Activated CD8-positive, alpha-beta T cell treated with anti-CD3 and anti-CD28 coated beads for 36 hours (primary cell): ENCODE measurements around the gene TMEM178A. TPM values are rescaled to one million over a fixed set of nuclear protein-coding genes. Genes with fewer than 3 reads are reported as not detected.
"Not testable (repeated sequence)": the region's sequence is repeated elsewhere in the genome, so short reads cannot be mapped to it uniquely, and the experiment has no call there.

Source experiments
- ATAC-seq: fragments of 200-7000 bp; cut with Tn5 transposase; one replicate; pipeline ENCODE4 v1.10.0; 2021; ENCODE audit warnings: mild to moderate bottlenecking, moderate library complexity
- CTCF ChIA-PET: fragments of 350-600 bp; sonication (Branson Sonifier 250); formaldehyde crosslinking; loops from one replicate; lab custom pipeline; 2021; ENCODE audit warnings: antibody characterized with exemption; lab: Charles Lee
- POLR2A ChIA-PET: fragments of 350-600 bp; sonication (Branson Sonifier 250); formaldehyde crosslinking; loops from one replicate; lab custom pipeline; 2021; ENCODE audit warnings: antibody characterized with exemption; lab: Charles Lee
- DNase-seq: peaks from one replicate; pipeline ENCODE4 v3.0.0-alpha.2; 2020
- H3K27ac Mint-ChIP-seq: one replicate; pipeline ENCODE4 v1.8.0; 2021; ENCODE audit warnings: mild to moderate bottlenecking, mixed read lengths
- H3K27me3 Mint-ChIP-seq: one replicate; pipeline ENCODE4 v1.8.0; 2021; ENCODE audit warnings: mixed read lengths
- H3K36me3 Mint-ChIP-seq: one replicate; pipeline ENCODE4 v1.8.0; 2021; ENCODE audit warnings: low read depth, mixed read lengths
- H3K4me1 Mint-ChIP-seq: one replicate; pipeline ENCODE4 v1.8.0; 2021; ENCODE audit warnings: low read depth, mixed read lengths
- H3K4me3 Mint-ChIP-seq: one replicate; pipeline ENCODE4 v1.8.0; 2021; ENCODE audit warnings: mild to moderate bottlenecking, moderate library complexity, mixed read lengths
- H3K9me3 Mint-ChIP-seq: one replicate; pipeline ENCODE4 v1.8.0; 2021; ENCODE audit warnings: mixed read lengths
- intact Hi-C: fragments of 100-400 bp; cut with micrococcal nuclease; formaldehyde crosslinking; loops from one replicate; pipeline ENCODE4 v1.10.0; 2022
- total RNA-seq, 2 experiments: library from RNA; stranded (reverse); gene quantifications; one replicate each; pipeline ENCODE4 v1.2.3, GENCODE V29; 2021
- TF ChIP-seq, protein P1 (sequence below): fragments of 200-600 bp; IDR thresholded peaks from one replicate; pipeline ENCODE4 v1.8.0; 2022; ENCODE audit warnings: antibody characterized with exemption, mild to moderate bottlenecking

The TMEM178A gene
- total RNA-seq, 2 experiments from 2014 or later = 0.23 to 0.31 TPM

DNA sequence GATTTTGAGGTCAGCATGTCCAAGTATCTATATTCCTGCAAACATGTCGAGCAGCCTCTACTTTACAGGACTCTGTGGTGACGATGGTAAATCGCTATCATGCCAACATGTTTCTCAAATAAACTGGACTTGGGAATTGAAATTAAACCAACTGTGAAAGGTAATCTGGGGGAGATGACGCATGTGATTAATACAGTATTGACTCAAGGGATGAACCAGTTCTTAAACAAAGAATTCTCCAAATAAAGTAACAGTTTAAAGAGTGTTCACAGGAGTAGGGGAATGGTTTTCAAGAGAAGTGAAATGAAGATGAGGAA lies 59.1 kb downstream of the TMEM178A start:
- ATAC-seq = no peak
- TF ChIP-seq, protein P1, sequence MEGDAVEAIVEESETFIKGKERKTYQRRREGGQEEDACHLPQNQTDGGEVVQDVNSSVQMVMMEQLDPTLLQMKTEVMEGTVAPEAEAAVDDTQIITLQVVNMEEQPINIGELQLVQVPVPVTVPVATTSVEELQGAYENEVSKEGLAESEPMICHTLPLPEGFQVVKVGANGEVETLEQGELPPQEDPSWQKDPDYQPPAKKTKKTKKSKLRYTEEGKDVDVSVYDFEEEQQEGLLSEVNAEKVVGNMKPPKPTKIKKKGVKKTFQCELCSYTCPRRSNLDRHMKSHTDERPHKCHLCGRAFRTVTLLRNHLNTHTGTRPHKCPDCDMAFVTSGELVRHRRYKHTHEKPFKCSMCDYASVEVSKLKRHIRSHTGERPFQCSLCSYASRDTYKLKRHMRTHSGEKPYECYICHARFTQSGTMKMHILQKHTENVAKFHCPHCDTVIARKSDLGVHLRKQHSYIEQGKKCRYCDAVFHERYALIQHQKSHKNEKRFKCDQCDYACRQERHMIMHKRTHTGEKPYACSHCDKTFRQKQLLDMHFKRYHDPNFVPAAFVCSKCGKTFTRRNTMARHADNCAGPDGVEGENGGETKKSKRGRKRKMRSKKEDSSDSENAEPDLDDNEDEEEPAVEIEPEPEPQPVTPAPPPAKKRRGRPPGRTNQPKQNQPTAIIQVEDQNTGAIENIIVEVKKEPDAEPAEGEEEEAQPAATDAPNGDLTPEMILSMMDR = no peak
- Mint-ChIP-seq H3K4me1 (peaks cover 4% of the 10 kb centered on the region), H3K9me3 (no peaks in the 10 kb centered on the region), H3K4me3 (no peak overlapping the region), H3K27me3 (peaks cover 6% of the 10 kb centered on the region), H3K36me3 (no peaks in the 10 kb centered on the region), H3K27ac (no peak overlapping the region)
- intact Hi-C loops = no loop called here
- ChIA-PET POLR2A (no interaction called here), CTCF (no interaction called here)
- DNase-seq = no peak

DNA sequence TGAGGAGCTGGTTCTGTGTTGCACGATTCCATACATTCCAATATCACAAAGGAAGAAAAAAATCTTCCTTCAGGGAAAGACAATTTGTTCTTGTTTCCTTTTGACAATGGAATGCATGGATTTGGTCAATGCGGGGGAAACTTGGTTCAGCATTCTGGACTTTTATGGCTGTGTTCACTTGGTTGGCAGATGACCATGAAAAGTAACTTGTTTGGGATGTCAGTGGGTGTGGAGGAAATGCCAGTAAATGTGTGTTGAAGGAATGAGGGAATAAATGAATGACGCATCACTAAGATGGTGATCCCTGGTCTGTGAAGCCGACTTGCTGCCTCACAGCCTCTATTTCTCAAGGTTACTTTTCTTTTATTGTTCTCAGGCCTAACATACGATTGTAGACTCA lies 59.7 kb downstream of the TMEM178A start:
- intact Hi-C loops = no loop called here
- POLR2A ChIA-PET = no interaction called here
- H3K9me3 Mint-ChIP-seq = no peaks in the 10 kb centered on the region
- H3K27ac Mint-ChIP-seq = no peak overlapping the region
- TF ChIP-seq, protein P1 = no peak
- CTCF ChIA-PET = no interaction called here
- H3K36me3 Mint-ChIP-seq = no peaks in the 10 kb centered on the region
- peaks cover 4% of the 10 kb centered on the region for H3K27me3 Mint-ChIP-seq
- H3K4me3 Mint-ChIP-seq = no peak overlapping the region
- H3K4me1 Mint-ChIP-seq = peaks cover 4% of the 10 kb centered on the region
- no peak for DNase-seq
- ATAC-seq = no peak

DNA sequence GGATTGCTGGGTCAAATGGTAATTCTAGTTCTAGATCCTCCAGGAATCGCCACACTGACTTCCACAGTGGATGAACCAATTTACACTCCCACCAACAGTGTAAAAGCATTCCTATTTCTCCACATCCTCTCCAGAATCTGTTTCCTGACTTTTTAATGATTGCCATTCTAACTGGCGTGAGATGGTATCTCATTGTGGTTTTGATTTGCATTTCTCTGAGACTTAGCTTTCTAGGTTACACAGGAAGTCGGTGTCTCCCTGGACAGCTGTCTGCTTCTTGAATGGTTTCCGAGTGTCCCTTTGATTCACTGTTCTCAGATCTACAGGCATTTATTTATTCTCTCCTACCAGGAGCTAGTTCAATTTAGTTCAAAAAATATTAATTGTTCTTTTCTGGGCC lies 62.4 kb downstream of the TMEM178A start:
- H3K4me1 Mint-ChIP-seq, ATAC-seq, H3K27ac Mint-ChIP-seq, intact Hi-C loops, H3K27me3 Mint-ChIP-seq, POLR2A ChIA-PET, H3K9me3 Mint-ChIP-seq, DNase-seq, H3K4me3 Mint-ChIP-seq, H3K36me3 Mint-ChIP-seq: not testable (repeated sequence)
- CTCF ChIA-PET = interaction anchor here (1.4 to 4.2 kb wide), 6 partner anchors 12 to 350 kb away, joined by 3 to 41 read pairs (median 6); no protein-coding TSS in a partner anchor

DNA sequence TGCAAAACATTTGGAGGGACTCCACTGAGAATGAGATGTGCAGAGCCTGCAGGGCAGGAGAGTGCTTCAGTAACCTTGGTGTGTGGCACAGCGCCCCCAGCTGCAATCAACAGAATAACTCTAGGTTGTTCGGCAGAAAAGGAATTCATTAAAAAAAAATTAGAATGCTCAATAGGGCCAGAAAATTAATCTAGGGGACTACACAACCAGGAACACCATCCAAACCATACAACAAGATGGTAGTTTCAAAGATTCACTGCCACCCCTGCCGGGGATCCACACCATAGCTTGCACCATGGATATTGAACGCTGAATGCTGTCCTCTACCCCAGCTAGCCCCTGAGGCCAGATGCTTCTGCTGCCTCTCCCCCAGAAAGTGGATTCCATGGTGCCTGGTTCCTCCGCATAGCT lies 63.2 kb downstream of the TMEM178A start:
- TF ChIP-seq, protein P1 = peak; percentile 80
- Mint-ChIP-seq H3K4me1 (peaks cover 4% of the 10 kb centered on the region), H3K27me3 (peaks cover 2% of the 10 kb centered on the region), H3K27ac (no peak overlapping the region), H3K36me3 (peaks cover 12% of the 10 kb centered on the region), H3K4me3 (no peak overlapping the region), H3K9me3 (no peaks in the 10 kb centered on the region)
- intact Hi-C loops = no loop called here
- no peak for ATAC-seq
- ChIA-PET CTCF (interaction anchor here (0.8 to 4.2 kb wide), 19 partner anchors 10 to 670 kb away, joined by 3 to 41 read pairs (median 4); no protein-coding TSS in a partner anchor), POLR2A (no interaction called here)
- DNase-seq = peak; percentile 60

DNA sequence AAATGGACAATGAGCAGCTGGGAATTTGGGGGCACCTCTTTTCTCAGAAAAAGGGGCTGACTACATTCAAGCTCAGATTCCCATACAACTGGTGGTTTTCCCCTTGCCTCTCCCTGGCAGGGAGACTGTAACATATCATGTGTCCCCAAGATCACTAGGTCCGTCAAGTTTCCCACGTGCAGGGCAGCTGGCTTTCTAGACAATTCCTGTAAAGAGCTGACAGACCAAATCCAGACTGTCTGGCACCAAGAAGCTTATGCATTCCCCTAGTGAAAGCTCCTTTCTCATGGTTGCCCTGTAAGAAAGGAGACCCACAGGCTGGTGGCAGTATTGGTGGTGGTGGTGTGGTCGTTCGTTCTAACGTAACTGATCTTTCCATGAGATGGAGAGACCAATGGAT lies 64.6 kb downstream of the TMEM178A start:
- Mint-ChIP-seq H3K36me3 (peaks cover 25% of the 10 kb centered on the region), H3K4me3 (no peak overlapping the region), H3K27ac (no peak overlapping the region), H3K4me1 (peaks cover 6% of the 10 kb centered on the region), H3K9me3 (no peaks in the 10 kb centered on the region), H3K27me3 (peaks cover 2% of the 10 kb centered on the region)
- intact Hi-C loops = no loop called here
- ChIA-PET CTCF (interaction anchor here (0.9 to 4.2 kb wide), 16 partner anchors 10 to 672 kb away, joined by 3 to 41 read pairs (median 3); no protein-coding TSS in a partner anchor), POLR2A (interaction anchor here (0.5 kb wide), 1 partner anchor 32 kb away, joined by 3 read pairs; no protein-coding TSS in a partner anchor)
- no peak for DNase-seq
- TF ChIP-seq, protein P1 = no peak
- no peak for ATAC-seq
